ENCODE results near the gene AJAP1.

The AJAP1 gene

DNA sequence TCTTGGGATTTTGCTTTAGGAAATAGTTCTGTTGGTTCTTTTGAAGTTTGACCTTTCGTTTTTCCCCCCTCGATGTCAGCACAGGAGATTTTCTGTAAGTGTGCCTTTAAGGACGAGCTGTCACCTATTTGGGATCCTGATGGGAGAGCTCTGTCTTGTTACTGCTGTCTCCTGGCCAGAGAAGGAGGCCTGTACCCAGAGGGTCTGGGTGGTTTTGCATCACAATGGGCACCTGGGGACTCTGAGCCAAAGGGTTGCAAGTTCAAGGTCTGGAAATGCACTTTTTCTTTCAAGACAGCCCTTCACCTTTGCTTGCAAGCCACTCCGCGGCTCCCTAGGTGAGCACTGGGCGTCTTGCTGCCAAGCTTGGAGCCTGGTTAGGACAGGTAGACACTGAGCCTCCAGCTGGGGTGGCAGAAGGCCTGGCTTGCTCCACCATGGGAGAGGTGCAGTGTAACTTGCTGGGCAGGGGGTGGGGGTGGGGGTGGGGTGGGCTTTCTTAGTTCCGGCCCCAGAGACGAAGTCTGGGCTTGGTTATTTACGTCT is 2.9 kb downstream of the AJAP1 start:
- H3K36me3 ChIP-seq (replicated peaks; ENCODE audit: low read depth, low read length), result no peaks in the 10 kb centered on the region
- peaks cover 6% of the 10 kb centered on the region; the same call in 1 of the 2 replicates for H3K27me3 ChIP-seq (ENCODE audit: low read depth, low read length)
- H2AFZ ChIP-seq (ENCODE audit: low read depth, low read length), result no peak overlapping the region
- H3K79me2 ChIP-seq (ENCODE audit: low read length), result no peaks in the 10 kb centered on the region
- H3K4me2 ChIP-seq (ENCODE audit: low read length), result no peak overlapping the region
- H3K27ac ChIP-seq (ENCODE audit: low read length), result no peak overlapping the region
- TF ChIP-seq, protein P1, sequence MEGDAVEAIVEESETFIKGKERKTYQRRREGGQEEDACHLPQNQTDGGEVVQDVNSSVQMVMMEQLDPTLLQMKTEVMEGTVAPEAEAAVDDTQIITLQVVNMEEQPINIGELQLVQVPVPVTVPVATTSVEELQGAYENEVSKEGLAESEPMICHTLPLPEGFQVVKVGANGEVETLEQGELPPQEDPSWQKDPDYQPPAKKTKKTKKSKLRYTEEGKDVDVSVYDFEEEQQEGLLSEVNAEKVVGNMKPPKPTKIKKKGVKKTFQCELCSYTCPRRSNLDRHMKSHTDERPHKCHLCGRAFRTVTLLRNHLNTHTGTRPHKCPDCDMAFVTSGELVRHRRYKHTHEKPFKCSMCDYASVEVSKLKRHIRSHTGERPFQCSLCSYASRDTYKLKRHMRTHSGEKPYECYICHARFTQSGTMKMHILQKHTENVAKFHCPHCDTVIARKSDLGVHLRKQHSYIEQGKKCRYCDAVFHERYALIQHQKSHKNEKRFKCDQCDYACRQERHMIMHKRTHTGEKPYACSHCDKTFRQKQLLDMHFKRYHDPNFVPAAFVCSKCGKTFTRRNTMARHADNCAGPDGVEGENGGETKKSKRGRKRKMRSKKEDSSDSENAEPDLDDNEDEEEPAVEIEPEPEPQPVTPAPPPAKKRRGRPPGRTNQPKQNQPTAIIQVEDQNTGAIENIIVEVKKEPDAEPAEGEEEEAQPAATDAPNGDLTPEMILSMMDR (IDR thresholded peaks at IDR 0.05; ENCODE audit: low read depth, low read length), result no peak
- TF ChIP-seq EZH2phosphoT487 (IDR thresholded peaks at IDR 0.05; ENCODE audit: low read depth), result no peak
- peaks cover 7% of the 10 kb centered on the region for H3K4me1 ChIP-seq (ENCODE audit: low read length)
- no peak overlapping the region for H3K4me3 ChIP-seq (ENCODE audit: low read length)
- no peaks in the 10 kb centered on the region for H4K20me1 ChIP-seq (ENCODE audit: insufficient read depth, low read length)
- H3K9ac ChIP-seq (ENCODE audit: low read length), result no peak overlapping the region
- H3K9me3 ChIP-seq (ENCODE audit: insufficient read depth, low read length), result no peaks in the 10 kb centered on the region

DNA sequence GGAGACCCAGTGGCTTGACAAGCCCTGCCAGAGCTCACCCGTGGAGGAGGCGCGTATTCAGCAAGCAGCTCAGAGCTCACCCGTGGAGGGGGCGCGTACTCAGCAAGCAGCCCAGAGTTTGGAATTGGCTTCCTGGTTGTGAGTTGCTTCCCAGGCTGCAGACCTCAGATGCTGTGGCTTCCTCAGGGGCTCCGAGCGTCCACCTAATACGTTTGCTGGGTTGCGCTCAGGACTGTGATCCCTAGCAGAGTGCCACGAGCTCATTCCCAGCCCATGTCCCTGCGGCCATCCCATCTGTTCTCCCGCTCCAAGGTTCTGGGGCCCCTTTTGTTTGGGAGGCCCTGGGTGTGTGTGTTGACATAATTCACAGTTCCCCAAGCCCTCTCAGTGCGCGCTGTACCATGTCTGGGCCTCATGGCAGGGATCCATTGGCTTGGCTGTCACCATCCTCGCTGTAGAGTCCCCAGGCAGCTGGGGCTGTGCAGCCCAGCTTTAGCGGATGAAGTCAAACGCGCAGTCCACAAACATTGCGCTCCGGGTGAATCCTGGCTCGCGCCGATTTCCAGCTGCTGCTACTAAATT is 3.6 kb downstream of the AJAP1 start:
- Histone ChIP-seq H3K4me1 (ENCODE audit: low read length) (peaks cover under 1% of the 10 kb centered on the region; the same call in 1 of the 2 replicates), H3K36me3 (replicated peaks; ENCODE audit: low read depth, low read length) (no peaks in the 10 kb centered on the region), H3K4me2 (ENCODE audit: low read length) (no peak overlapping the region), H3K27ac (ENCODE audit: low read length) (no peak overlapping the region), H3K9me3 (ENCODE audit: insufficient read depth, low read length) (no peaks in the 10 kb centered on the region), H3K9ac (ENCODE audit: low read length) (no peak overlapping the region), H3K27me3 (ENCODE audit: low read depth, low read length) (peaks cover 6% of the 10 kb centered on the region; the same call in 1 of the 2 replicates), H2AFZ (ENCODE audit: low read depth, low read length) (no peak overlapping the region), H3K79me2 (ENCODE audit: low read length) (no peaks in the 10 kb centered on the region), H4K20me1 (ENCODE audit: insufficient read depth, low read length) (no peaks in the 10 kb centered on the region), H3K4me3 (ENCODE audit: low read length) (no peak overlapping the region)
- TF ChIP-seq, protein P1 (IDR thresholded peaks at IDR 0.05; ENCODE audit: low read depth, low read length), result no peak
- no peak for TF ChIP-seq EZH2phosphoT487 (IDR thresholded peaks at IDR 0.05; ENCODE audit: low read depth)

DNA sequence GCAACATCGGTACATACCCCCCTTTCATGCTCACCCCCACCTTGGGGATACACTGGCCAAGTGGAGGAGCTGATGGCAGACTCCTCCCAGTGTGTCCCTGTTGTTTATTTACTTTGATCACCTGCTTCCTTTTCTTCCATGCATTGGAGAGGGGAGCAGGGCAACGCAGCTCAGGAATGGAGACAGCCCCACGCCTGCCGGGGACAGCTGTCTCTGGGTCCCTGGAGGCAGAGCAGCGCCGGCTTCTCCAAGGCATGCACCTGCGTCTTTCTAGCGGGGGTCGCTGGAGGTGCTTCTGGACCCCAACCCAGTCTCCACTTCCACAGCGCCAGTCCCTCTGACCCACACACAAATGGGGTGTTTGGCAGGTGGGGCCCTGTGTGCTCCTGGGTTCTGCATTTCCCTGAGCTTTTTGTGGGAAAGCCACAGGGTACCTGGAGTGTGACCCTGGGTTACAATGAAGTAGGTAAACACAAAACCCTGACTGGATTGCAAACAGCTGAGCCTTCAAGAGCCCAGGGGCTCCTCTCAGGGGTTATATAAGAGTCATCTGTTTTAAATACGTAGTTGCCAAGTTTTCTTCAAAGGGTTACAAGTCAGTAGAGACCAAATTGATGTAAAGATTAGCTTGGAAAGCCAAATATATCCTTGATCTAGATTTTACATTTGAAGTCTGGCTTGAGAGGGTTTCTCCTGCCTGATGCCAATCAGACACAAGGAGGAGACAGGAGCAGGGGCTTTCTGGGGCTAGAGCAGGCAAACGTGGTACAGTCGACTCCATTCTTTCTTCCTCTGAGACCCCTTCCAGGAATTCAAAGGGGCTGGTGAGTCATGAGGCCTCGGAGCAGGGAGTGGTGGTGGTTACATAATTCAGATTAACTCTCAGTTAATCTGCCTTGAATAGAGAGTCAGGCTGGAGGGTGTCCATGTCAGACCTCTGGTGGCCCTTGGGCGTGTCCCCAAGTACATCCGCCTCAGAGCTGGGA is 4.5 kb downstream of the AJAP1 start:
- Histone ChIP-seq H3K4me1 (ENCODE audit: low read length) (no peaks in the 10 kb centered on the region), H4K20me1 (ENCODE audit: insufficient read depth, low read length) (no peaks in the 10 kb centered on the region), H3K36me3 (replicated peaks; ENCODE audit: low read depth, low read length) (no peaks in the 10 kb centered on the region), H3K4me2 (ENCODE audit: low read length) (no peak overlapping the region), H3K9me3 (ENCODE audit: insufficient read depth, low read length) (no peaks in the 10 kb centered on the region), H3K9ac (ENCODE audit: low read length) (no peak overlapping the region), H3K27me3 (ENCODE audit: low read depth, low read length) (peaks cover 6% of the 10 kb centered on the region; the same call in 1 of the 2 replicates), H3K27ac (ENCODE audit: low read length) (no peak overlapping the region), H3K79me2 (ENCODE audit: low read length) (no peaks in the 10 kb centered on the region), H3K4me3 (ENCODE audit: low read length) (no peak overlapping the region), H2AFZ (ENCODE audit: low read depth, low read length) (no peak overlapping the region)
- TF ChIP-seq EZH2phosphoT487 (IDR thresholded peaks at IDR 0.05; ENCODE audit: low read depth), result no peak

DNA sequence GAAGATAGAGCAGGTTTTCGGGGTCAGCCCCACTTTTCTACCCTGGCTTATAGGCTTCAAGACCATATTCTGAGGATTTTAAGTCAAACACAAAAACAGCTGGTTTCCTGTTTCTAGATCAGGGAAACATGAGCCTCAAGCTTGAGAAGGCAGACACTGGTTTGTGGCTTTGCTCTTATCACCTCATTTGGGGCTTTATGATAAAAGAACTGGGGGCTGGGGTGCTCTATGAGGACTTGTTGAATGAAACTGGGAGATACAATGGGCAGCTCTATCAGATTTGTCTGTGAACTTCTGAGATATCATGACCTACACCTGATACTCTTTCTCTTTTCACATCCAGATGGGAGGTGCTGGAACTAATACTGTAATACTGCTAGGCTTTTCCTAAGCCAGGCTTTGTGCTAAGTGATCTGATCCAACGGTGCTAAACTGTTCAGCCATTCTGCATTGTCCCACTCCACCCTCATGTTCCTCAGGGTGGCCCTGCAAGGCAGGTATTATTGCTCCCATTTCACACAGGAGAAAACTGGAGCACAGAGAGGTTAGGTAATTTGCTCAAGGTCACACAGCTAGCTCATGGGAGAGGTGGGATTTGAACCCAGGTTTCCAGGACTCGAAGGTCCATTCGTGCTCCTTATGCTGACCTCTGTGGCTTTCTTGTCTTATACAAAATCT is 6.6 kb downstream of the AJAP1 start:
- Histone ChIP-seq H3K4me3 (ENCODE audit: low read length) (no peak overlapping the region), H3K79me2 (ENCODE audit: low read length) (no peaks in the 10 kb centered on the region), H3K9ac (ENCODE audit: low read length) (no peak overlapping the region), H3K4me2 (ENCODE audit: low read length) (no peak overlapping the region), H3K27ac (ENCODE audit: low read length) (no peak overlapping the region), H3K9me3 (ENCODE audit: insufficient read depth, low read length) (no peaks in the 10 kb centered on the region), H2AFZ (ENCODE audit: low read depth, low read length) (no peak overlapping the region), H4K20me1 (ENCODE audit: insufficient read depth, low read length) (no peaks in the 10 kb centered on the region), H3K27me3 (ENCODE audit: low read depth, low read length) (peaks cover 6% of the 10 kb centered on the region; the same call in 1 of the 2 replicates), H3K36me3 (replicated peaks; ENCODE audit: low read depth, low read length) (no peaks in the 10 kb centered on the region), H3K4me1 (ENCODE audit: low read length) (no peaks in the 10 kb centered on the region)
- no peak for TF ChIP-seq EZH2phosphoT487 (IDR thresholded peaks at IDR 0.05; ENCODE audit: low read depth)
- TF ChIP-seq, protein P1 (IDR thresholded peaks at IDR 0.05; ENCODE audit: low read depth, low read length), result no peak

Measured in OCI-LY3 (cell line).